GM19463 (cell line): ENCODE data around the gene ST14.
A peak's percentile ranks its signal among the peaks of the same experiment; 100 is the strongest.

ENCODE experiments used
- ATAC-seq: cut with Tn5 transposase; IDR thresholded peaks from one replicate; pipeline ENCODE4 v1.9.1; 2021; ENCODE audit warnings: mild to moderate bottlenecking, moderate library complexity; ENCODE audit not compliant: unreplicated experiment

ST14 gene

GRCh38 chr11:130133716-130134115 is 25.9 kb upstream of the ST14 start:
- ATAC-seq, result no peak

- no peak for ATAC-seq
Measured at GRCh38 chr11:130136107-130136506, 23.5 kb upstream of the ST14 start.

GRCh38 chr11:130137999-130138398 is 21.6 kb upstream of the ST14 start:
- ATAC-seq, result no peak

GRCh38 chr11:130139401-130139800 is 20.2 kb upstream of the ST14 start:
- ATAC-seq, result no peak

GRCh38 chr11:130141561-130142341 is 17.8 kb upstream of the ST14 start:
- no peak for ATAC-seq

- no peak for ATAC-seq
Measured at GRCh38 chr11:130144141-130144540, 15.4 kb upstream of the ST14 start.

GRCh38 chr11:130144861-130145281 is 14.7 kb upstream of the ST14 start:
- ATAC-seq, result no peak

GRCh38 chr11:130145311-130145812 is 14.2 kb upstream of the ST14 start:
- no peak for ATAC-seq

- peak; percentile 32 for ATAC-seq
Measured at GRCh38 chr11:130145975-130146776, 13.4 kb upstream of the ST14 start.

- no peak for ATAC-seq
Measured at GRCh38 chr11:130146796-130147195, 12.8 kb upstream of the ST14 start.

- ATAC-seq, result no peak
Measured at GRCh38 chr11:130148796-130149326, 10.7 kb upstream of the ST14 start.

- no peak for ATAC-seq
Measured at GRCh38 chr11:130150790-130151189, 8.8 kb upstream of the ST14 start.

GRCh38 chr11:130151196-130151595 is 8.4 kb upstream of the ST14 start:
- no peak for ATAC-seq

GRCh38 chr11:130156108-130157022 is 3.2 kb upstream of the ST14 start:
- ATAC-seq, result no peak

- no peak for ATAC-seq
Measured at GRCh38 chr11:130157101-130157500, 2.5 kb upstream of the ST14 start.

GRCh38 chr11:130157840-130158239 is 1.7 kb upstream of the ST14 start:
- no peak for ATAC-seq

GRCh38 chr11:130159139-130159538 is 443 bp upstream of the ST14 start:
- no peak for ATAC-seq

GRCh38 chr11:130160498-130161155 is 1.0 kb downstream of the ST14 start:
- ATAC-seq, result no peak

- no peak for ATAC-seq
Measured at GRCh38 chr11:130161441-130162145, 2.0 kb downstream of the ST14 start.
